ENCODE results near the gene SNAPC1.

The SNAPC1 gene

GRCh38 chr14:61811882-61812346, 49.7 kb downstream of the SNAPC1 start:
- Histone ChIP-seq H3K36me3 (ENCODE audit: insufficient read depth, low read length) (no peaks in the 10 kb centered on the region), H3K9me3 (ENCODE audit: control insufficient read depth, insufficient read depth, low read length) (no peaks in the 10 kb centered on the region), H3K4me1 (ENCODE audit: insufficient read depth, low read length) (no peaks in the 10 kb centered on the region), H3K9ac (ENCODE audit: low read depth, low read length) (peak overlapping the region; percentile 39; the same call in 1 of the 2 replicates)

GRCh38 chr14:61812347-61813095, 50.3 kb downstream of the SNAPC1 start, which contains the start of gene SYT16:
Gene SYT16 (plus strand): TSS chr14:61812703.
- peak within 1 kb of the TSS; percentile 71; the same call in 1 of the 2 replicates for H3K9ac ChIP-seq (ENCODE audit: low read depth, low read length)
- H3K9me3 ChIP-seq (ENCODE audit: control insufficient read depth, insufficient read depth, low read length) = no peaks in the 10 kb centered on the region
- H3K4me1 ChIP-seq (ENCODE audit: insufficient read depth, low read length) = no peaks in the 10 kb centered on the region
- H3K36me3 ChIP-seq (ENCODE audit: insufficient read depth, low read length) = no peaks in the 10 kb centered on the region

GRCh38 chr14:61813096-61813606, 50.9 kb downstream of the SNAPC1 start:
- Histone ChIP-seq H3K36me3 (ENCODE audit: insufficient read depth, low read length) (no peaks in the 10 kb centered on the region), H3K9ac (ENCODE audit: low read depth, low read length) (peak overlapping the region; percentile 71; the same call in 1 of the 2 replicates), H3K9me3 (ENCODE audit: control insufficient read depth, insufficient read depth, low read length) (no peaks in the 10 kb centered on the region), H3K4me1 (ENCODE audit: insufficient read depth, low read length) (no peaks in the 10 kb centered on the region)

- 0 out of 2 replicates have a peak, but pooled peaks cover 2% of the 10 kb centered on the region for H3K9me3 ChIP-seq (ENCODE audit: control insufficient read depth, insufficient read depth, low read length)
- no peaks in the 10 kb centered on the region for H3K36me3 ChIP-seq (ENCODE audit: insufficient read depth, low read length)
- H3K4me1 ChIP-seq (ENCODE audit: insufficient read depth, low read length) = no peaks in the 10 kb centered on the region
- H3K9ac ChIP-seq (ENCODE audit: low read depth, low read length) = no peak overlapping the region
Measured at GRCh38 chr14:61822458-61822857, 60.2 kb downstream of the SNAPC1 start.

- H3K36me3 ChIP-seq (ENCODE audit: insufficient read depth, low read length) = no peaks in the 10 kb centered on the region
- no peak overlapping the region for H3K9ac ChIP-seq (ENCODE audit: low read depth, low read length)
- peaks cover 14% of the 10 kb centered on the region; the same call in 1 of the 2 replicates for H3K4me1 ChIP-seq (ENCODE audit: insufficient read depth, low read length)
- H3K9me3 ChIP-seq (ENCODE audit: control insufficient read depth, insufficient read depth, low read length) = no peaks in the 10 kb centered on the region
Measured at GRCh38 chr14:61832783-61833182, 70.6 kb downstream of the SNAPC1 start.

GRCh38 chr14:61836184-61836583, 74.0 kb downstream of the SNAPC1 start:
- H3K4me1 ChIP-seq (ENCODE audit: insufficient read depth, low read length) = peaks cover 14% of the 10 kb centered on the region; the same call in 1 of the 2 replicates
- H3K9ac ChIP-seq (ENCODE audit: low read depth, low read length) = no peak overlapping the region
- no peaks in the 10 kb centered on the region for H3K9me3 ChIP-seq (ENCODE audit: control insufficient read depth, insufficient read depth, low read length)
- no peaks in the 10 kb centered on the region for H3K36me3 ChIP-seq (ENCODE audit: insufficient read depth, low read length)

GRCh38 chr14:61836807-61837206, 74.6 kb downstream of the SNAPC1 start:
- peaks cover 14% of the 10 kb centered on the region; the same call in 1 of the 2 replicates for H3K4me1 ChIP-seq (ENCODE audit: insufficient read depth, low read length)
- H3K36me3 ChIP-seq (ENCODE audit: insufficient read depth, low read length) = no peaks in the 10 kb centered on the region
- H3K9me3 ChIP-seq (ENCODE audit: control insufficient read depth, insufficient read depth, low read length) = no peaks in the 10 kb centered on the region
- H3K9ac ChIP-seq (ENCODE audit: low read depth, low read length) = no peak overlapping the region

GRCh38 chr14:61837336-61838229, 75.4 kb downstream of the SNAPC1 start:
- no peaks in the 10 kb centered on the region for H3K9me3 ChIP-seq (ENCODE audit: control insufficient read depth, insufficient read depth, low read length)
- no peak overlapping the region for H3K9ac ChIP-seq (ENCODE audit: low read depth, low read length)
- peaks cover 14% of the 10 kb centered on the region; the same call in 1 of the 2 replicates for H3K4me1 ChIP-seq (ENCODE audit: insufficient read depth, low read length)
- no peaks in the 10 kb centered on the region for H3K36me3 ChIP-seq (ENCODE audit: insufficient read depth, low read length)

GRCh38 chr14:61838661-61839245, 76.5 kb downstream of the SNAPC1 start:
- Histone ChIP-seq H3K4me1 (ENCODE audit: insufficient read depth, low read length) (peaks cover 14% of the 10 kb centered on the region; the same call in 1 of the 2 replicates), H3K9me3 (ENCODE audit: control insufficient read depth, insufficient read depth, low read length) (no peaks in the 10 kb centered on the region), H3K9ac (ENCODE audit: low read depth, low read length) (no peak overlapping the region), H3K36me3 (ENCODE audit: insufficient read depth, low read length) (no peaks in the 10 kb centered on the region)

GRCh38 chr14:61839507-61839906, 77.3 kb downstream of the SNAPC1 start:
- H3K9ac ChIP-seq (ENCODE audit: low read depth, low read length) = no peak overlapping the region
- no peaks in the 10 kb centered on the region for H3K9me3 ChIP-seq (ENCODE audit: control insufficient read depth, insufficient read depth, low read length)
- H3K4me1 ChIP-seq (ENCODE audit: insufficient read depth, low read length) = peaks cover 14% of the 10 kb centered on the region; the same call in 1 of the 2 replicates
- no peaks in the 10 kb centered on the region for H3K36me3 ChIP-seq (ENCODE audit: insufficient read depth, low read length)

GRCh38 chr14:61841145-61841544, 78.9 kb downstream of the SNAPC1 start:
- H3K4me1 ChIP-seq (ENCODE audit: insufficient read depth, low read length) = 0 out of 2 replicates have a peak, but pooled peaks cover 6% of the 10 kb centered on the region
- no peak overlapping the region for H3K9ac ChIP-seq (ENCODE audit: low read depth, low read length)
- H3K9me3 ChIP-seq (ENCODE audit: control insufficient read depth, insufficient read depth, low read length) = no peaks in the 10 kb centered on the region
- no peaks in the 10 kb centered on the region for H3K36me3 ChIP-seq (ENCODE audit: insufficient read depth, low read length)

Measured in ES-I3 (cell line).